ENCODE results near the gene ABO. TPM values are rescaled to one million over a fixed set of nuclear protein-coding genes. Genes with fewer than 3 reads are reported as not detected.
"Not testable (repeated sequence)": the region's sequence is repeated elsewhere in the genome, so short reads cannot be mapped to it uniquely, and the experiment has no call there.

Gene ABO
- total RNA-seq, 3 donors from 2014 or later = 25.6 to 114 (median 102) TPM

DNA sequence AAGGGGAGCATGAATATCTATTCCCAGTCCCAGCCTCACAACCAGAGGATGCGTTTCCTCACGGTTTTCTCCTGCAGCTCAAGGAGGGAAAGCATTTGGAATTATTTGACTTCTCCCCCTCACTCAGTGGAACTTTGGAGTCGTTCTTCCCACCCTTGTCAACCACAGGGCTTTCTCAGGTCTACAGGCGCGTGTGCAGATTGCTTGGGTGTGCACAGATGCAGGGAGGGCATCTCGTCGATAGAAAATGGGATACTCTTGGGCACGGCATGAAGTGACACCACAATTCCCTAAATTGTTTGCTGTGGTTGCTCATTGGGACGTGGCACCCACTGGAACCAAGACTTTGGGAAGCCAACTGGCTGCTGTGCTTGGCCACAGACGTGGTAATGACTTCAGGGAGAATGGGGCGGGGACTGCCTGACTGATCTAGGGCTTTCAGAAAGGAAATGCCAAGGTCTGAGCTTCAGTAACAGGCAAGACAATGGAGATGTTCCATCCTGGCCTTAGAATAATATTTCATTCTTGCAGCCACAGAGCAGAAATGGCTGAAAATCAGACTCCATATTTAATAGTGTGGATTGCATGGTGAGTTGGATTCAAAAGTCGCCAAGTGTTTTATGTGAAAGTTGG lies 53.7 kb downstream of the ABO start:
- no peaks in the 10 kb centered on the region for H3K36me3 ChIP-seq (ENCODE audit: low read depth)
- TF ChIP-seq, protein P1, sequence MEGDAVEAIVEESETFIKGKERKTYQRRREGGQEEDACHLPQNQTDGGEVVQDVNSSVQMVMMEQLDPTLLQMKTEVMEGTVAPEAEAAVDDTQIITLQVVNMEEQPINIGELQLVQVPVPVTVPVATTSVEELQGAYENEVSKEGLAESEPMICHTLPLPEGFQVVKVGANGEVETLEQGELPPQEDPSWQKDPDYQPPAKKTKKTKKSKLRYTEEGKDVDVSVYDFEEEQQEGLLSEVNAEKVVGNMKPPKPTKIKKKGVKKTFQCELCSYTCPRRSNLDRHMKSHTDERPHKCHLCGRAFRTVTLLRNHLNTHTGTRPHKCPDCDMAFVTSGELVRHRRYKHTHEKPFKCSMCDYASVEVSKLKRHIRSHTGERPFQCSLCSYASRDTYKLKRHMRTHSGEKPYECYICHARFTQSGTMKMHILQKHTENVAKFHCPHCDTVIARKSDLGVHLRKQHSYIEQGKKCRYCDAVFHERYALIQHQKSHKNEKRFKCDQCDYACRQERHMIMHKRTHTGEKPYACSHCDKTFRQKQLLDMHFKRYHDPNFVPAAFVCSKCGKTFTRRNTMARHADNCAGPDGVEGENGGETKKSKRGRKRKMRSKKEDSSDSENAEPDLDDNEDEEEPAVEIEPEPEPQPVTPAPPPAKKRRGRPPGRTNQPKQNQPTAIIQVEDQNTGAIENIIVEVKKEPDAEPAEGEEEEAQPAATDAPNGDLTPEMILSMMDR (IDR thresholded peaks at IDR 0.05) = no peak
- no peak overlapping the region for H3K4me3 ChIP-seq
- DNase-seq = no peak
- intact Hi-C loops (cut with DNase I, micrococcal nuclease) = no loop called here
- ATAC-seq = no peak
- H3K9me3 ChIP-seq = no peaks in the 10 kb centered on the region
- H3K4me1 ChIP-seq (ENCODE audit: low read depth) = no peaks in the 10 kb centered on the region

DNA sequence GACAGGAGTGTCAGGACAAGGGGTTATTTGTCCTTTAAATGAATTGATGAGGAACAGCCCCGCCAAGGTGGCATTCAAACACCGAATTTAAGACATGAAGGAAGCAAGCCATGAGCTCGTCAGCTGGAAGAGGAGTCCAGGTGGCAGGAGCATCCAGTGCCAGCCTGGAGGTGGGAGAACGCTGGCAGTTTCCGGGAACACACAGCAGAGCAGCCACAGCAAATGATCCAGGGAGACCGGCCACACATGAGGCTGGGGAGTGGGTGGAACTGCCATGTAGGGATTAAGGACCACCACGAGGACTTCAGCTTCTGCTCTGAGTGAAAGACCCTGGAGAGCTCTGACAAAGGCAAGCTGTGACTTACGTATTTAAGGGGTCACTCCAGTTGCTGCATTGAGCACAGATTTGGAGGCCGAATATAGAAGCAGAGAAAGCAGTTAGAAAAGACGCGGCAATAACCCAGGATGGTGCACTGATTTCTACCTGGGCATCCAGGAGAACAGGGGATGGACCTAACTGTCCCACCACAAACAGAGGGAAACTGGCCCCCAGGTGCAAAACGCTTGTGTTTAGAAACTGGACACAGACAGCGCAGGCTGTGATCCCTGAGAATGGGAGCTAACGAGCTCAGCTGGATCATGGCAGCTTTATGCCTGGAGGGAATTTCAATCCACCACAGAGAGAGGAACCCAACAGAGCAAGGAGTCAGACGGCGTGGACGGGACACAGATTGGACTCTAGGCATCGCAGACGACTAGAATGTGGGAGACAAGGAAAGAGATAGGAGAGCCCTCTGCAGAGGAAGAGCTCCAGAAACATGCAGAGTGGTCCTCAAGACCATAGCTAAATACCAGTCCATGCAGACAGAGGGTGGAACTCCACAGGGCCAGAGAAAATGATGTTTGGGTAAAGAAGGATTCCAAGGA lies 56.7 kb downstream of the ABO start:
- H3K4me1 ChIP-seq (ENCODE audit: low read depth); H3K4me3 ChIP-seq; H3K9me3 ChIP-seq; H3K36me3 ChIP-seq (ENCODE audit: low read depth); DNase-seq; intact Hi-C loops (cut with DNase I, micrococcal nuclease); ATAC-seq: not testable (repeated sequence)

DNA sequence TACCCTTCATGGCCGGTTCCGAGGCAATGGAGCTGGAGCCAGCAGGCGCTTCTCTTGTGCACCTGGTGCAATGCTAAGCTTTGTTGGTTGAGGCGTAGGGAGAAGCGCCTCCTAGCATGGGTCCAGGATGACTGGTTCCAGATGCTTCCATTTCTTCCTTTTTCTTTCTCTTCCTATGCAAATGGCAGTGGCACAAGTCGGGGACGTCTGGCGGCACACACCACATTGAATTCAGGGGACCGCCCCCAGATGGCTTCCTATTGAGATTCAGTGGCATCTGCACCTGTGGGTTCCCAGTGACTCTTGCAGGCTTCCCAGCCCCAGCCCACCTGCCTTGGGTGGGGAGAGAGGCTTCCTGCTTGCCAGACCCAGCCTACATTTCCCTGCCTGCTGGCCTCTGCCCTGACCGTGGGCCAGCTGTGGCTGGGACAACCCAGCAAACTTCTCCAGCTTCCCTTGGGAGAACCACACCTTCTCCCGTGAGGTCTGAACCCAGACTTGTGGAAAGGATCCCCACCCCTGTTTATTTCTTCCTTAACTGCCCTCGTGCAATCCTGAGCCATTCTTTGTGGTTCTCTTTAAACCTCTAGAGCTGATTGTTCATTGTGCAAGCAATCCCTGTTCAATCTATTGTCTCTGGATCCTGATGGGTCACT lies 57.5 kb downstream of the ABO start:
- DNase-seq; H3K9me3 ChIP-seq; H3K4me3 ChIP-seq; intact Hi-C loops (cut with DNase I, micrococcal nuclease); H3K4me1 ChIP-seq (ENCODE audit: low read depth); H3K36me3 ChIP-seq (ENCODE audit: low read depth): not testable (repeated sequence)
- ATAC-seq = peak; percentile 40

DNA sequence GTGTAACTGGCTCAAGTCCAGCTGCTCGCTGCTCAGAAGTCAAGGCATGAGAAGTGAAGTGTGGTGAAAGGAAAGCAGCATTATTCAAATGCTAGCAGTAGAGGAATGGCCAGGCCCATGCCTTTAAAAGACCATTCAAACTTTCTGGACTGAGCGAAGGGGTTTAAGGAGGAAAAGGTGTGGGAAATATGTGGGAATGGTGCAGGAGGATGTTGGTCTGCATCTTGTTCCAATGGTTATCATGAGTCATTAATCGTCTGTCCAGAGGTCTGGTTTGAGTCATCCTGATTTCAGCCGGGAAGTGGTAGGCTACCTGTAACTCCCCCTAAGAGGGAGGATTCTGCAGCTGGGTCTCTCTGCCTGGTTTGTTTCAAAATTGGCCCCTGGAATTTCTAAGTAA lies 60.7 kb downstream of the ABO start:
- ATAC-seq; H3K9me3 ChIP-seq; H3K36me3 ChIP-seq (ENCODE audit: low read depth); intact Hi-C loops (cut with DNase I, micrococcal nuclease); H3K4me3 ChIP-seq; H3K4me1 ChIP-seq (ENCODE audit: low read depth); DNase-seq: not testable (repeated sequence)

DNA sequence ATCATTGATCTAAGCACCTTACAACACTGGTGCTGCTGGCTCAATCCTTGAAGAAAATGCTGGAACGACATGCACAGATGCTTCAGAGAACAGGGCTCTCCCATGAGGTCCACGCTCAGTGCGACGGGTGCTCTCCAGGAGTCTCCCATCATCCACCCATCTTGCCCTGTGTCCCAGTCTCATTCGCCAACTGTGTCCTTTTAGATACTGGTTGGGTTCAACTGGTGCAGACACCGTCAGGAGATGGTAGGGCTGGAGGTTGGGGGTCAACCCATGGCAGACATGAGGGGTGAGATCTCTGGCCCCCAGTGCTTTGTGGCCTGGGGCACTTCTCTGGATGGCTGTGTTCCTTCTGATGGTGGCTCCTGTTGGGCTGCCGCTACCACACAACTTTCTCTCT lies 64.4 kb downstream of the ABO start:
- ATAC-seq (no peak), DNase-seq (no peak)
- Histone ChIP-seq H3K36me3 (ENCODE audit: low read depth) (no peaks in the 10 kb centered on the region), H3K4me3 (no peak overlapping the region), H3K4me1 (ENCODE audit: low read depth) (no peaks in the 10 kb centered on the region), H3K9me3 (no peaks in the 10 kb centered on the region)
- TF ChIP-seq, protein P1 (IDR thresholded peaks at IDR 0.05) = no peak
- intact Hi-C loops (cut with DNase I, micrococcal nuclease) = no loop called here

DNA sequence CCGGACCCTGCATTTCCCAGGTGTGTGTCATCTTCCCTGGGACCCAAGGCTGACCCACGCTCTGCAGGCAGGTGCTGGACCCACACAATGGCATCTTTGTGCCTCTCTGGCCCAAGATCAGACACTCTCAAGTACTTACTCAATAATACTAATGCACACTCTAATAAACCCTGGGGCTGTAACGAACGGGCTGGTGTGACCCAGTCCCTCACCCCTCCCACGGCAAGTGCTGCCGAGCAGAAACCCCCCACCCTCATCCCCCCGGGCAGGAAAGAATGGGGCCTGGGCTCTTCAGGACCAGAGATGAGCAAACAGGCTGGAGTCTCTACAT lies 64.8 kb downstream of the ABO start:
- no peak for ATAC-seq
- intact Hi-C loops (cut with DNase I, micrococcal nuclease) = no loop called here
- TF ChIP-seq, protein P1 (IDR thresholded peaks at IDR 0.05) = no peak
- Histone ChIP-seq H3K9me3 (no peaks in the 10 kb centered on the region), H3K4me3 (no peak overlapping the region), H3K36me3 (ENCODE audit: low read depth) (no peaks in the 10 kb centered on the region), H3K4me1 (ENCODE audit: low read depth) (no peaks in the 10 kb centered on the region)
- DNase-seq = no peak

DNA sequence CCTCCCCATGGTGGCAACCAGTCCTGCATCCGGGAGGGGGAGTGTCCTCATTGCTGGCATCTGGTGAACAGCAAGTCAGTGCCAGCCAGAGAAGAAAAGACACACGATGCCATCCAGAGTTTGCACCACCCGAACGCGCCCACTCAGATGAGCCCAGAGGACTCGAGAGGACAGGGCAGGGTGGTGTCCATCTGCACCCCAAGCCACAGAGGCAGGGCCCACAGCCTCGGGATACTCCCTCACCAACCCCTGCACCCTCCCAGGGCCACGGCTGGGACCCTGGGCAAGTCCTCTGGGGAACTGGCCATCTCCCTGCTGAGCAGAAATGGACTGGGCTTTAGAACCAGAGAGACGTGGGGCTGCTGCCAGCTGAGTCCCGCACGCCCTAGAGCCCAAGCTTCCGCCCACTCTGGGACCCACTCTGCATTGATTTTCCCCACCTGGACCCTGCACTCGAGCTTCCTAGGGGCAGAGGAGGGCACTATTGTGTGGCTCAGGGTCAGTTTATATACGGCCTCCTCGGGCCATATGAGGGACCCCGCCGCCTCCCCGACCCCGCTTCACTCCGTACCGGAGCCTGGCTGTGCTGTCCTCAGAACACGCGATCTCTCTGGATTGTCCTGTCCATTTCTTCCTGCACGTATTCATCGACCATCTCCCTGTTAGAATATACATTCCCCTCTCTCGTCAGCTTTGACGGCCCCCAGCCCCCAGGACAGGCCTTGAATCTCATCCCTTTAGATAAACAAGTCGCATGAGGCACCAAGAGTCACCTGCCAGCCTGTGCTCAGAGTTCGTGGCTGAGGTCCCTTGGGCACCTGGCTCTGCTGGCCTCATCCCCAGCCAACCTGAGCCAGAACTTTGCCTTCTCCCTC lies 65.4 kb downstream of the ABO start:
- DNase-seq; H3K9me3 ChIP-seq; H3K4me1 ChIP-seq (ENCODE audit: low read depth); intact Hi-C loops (cut with DNase I, micrococcal nuclease); ATAC-seq; H3K4me3 ChIP-seq; H3K36me3 ChIP-seq (ENCODE audit: low read depth): not testable (repeated sequence)

DNA sequence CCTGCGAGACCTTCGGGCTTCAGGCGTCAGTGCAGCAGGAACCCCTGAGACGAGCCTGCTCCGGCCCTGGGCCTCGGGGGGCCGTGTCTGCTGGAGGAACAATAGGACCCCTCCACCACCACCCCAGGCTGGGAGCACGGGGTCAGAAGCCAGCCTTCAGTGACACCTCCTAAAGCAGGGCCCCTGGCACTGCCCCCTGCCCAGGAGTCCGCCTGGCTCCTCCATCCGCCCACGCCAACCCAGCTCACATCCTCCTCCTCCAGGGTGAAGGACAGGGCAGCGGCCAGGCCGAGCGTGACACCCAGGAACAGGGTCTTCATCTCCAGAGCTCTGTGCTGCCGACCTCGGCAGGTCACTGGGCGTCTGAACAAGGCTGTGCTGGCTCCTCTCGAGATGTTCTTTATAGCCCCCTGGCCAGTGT lies 66.1 kb downstream of the ABO start, which contains the start of gene OBP2B:
OBP2B (minus strand) TSS at position 371 of the 421 bp plus-strand sequence; CDS start at position 320, 51 bp downstream.
- DNase-seq; ATAC-seq; intact Hi-C loops (cut with DNase I, micrococcal nuclease); H3K4me1 ChIP-seq (ENCODE audit: low read depth); H3K9me3 ChIP-seq; H3K4me3 ChIP-seq; H3K36me3 ChIP-seq (ENCODE audit: low read depth): not testable (repeated sequence)

DNA sequence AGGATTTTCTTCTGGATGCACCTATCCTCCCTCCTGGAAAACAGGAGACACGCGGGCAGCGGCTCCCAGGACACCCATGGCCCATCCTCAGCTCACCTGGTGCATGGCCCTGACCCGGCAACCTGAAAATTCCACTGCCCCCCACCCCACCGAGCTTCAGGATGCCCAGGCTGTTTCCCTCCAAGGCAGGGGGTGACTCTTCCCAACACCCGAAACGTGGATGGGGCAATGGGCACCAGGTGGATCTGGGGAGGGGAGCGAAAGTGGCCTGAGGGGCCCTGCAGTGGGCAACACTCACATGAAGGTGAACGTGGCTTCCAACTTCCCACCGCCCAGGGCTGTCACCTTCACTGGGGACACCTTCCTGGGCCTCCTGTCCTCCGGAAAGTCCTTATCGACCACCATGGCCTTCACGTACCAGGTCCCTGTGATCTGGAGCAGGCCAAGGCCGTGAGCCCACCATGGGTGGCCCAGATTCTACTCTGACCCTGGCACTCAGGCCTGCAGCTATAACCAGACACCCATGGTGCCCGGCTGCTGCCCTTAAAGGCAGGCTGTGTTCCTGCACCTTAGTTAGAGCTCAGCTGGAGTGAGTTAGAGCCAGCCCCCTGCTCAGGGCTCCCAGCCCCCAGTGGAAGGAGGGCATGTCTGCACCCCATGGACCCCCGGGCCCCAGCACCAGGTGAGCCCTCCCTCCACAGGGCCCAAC lies 66.7 kb downstream of the ABO start:
- H3K36me3 ChIP-seq (ENCODE audit: low read depth); intact Hi-C loops (cut with DNase I, micrococcal nuclease); H3K4me1 ChIP-seq (ENCODE audit: low read depth); H3K9me3 ChIP-seq; H3K4me3 ChIP-seq; DNase-seq; ATAC-seq: not testable (repeated sequence)

All from mucosa of descending colon (tissue), 3 donors.